ENCODE measurements around the gene MIER2. TPM values are rescaled to one million over a fixed set of nuclear protein-coding genes. Genes with fewer than 3 reads are reported as not detected.

Gene MIER2
- total RNA-seq, 1 donor from 2014 or later = 27.9 TPM

GRCh38 chr19:330503-330902 is 14.1 kb downstream of the MIER2 start:
- no peak for DNase-seq (ENCODE audit: low spot score)

- DNase-seq (ENCODE audit: low spot score) = no peak
Observed at GRCh38 chr19:329876-330275, 14.7 kb downstream of the MIER2 start.

- no peak for DNase-seq (ENCODE audit: low spot score)
Observed at GRCh38 chr19:328025-328505, 16.5 kb downstream of the MIER2 start.

DNA sequence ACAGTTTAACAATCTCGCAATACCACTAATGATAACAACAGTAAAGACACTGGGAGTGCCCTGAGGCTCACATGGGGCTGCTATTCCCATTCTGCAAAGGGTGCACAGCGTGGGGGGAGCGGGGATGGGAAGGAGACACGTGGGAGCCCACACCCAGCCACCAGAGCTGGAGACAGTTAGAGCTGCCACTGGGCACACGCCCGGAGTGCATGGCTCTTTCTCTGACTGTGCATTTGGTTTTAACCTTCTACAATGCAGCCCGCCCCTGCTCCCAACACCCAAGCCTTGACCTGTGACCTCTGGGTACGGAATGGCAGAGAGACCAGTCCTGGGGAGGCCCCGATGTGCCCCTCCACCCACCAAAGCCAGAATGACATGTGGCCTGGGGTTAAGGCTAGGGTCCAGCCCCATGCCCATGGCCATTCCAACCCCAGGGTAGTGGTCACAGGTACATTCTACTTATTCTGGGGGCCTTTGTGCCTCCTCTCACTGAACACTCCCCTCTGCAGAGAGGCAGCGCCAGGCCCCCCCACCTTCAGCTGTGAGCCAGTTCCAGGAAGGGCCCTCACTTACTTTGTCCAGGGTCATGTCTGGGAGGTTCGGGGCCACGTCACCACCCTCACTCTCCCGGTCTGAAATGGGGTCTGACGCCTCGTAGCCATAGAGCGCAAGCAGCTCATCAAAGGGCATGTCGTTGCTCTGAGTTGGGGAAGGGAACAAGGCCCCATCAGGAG is 17.1 kb downstream of the MIER2 start:
- no peak for DNase-seq (ENCODE audit: low spot score)

GRCh38 chr19:326871-327270 is 17.7 kb downstream of the MIER2 start:
- no peak for DNase-seq (ENCODE audit: low spot score)

DNA sequence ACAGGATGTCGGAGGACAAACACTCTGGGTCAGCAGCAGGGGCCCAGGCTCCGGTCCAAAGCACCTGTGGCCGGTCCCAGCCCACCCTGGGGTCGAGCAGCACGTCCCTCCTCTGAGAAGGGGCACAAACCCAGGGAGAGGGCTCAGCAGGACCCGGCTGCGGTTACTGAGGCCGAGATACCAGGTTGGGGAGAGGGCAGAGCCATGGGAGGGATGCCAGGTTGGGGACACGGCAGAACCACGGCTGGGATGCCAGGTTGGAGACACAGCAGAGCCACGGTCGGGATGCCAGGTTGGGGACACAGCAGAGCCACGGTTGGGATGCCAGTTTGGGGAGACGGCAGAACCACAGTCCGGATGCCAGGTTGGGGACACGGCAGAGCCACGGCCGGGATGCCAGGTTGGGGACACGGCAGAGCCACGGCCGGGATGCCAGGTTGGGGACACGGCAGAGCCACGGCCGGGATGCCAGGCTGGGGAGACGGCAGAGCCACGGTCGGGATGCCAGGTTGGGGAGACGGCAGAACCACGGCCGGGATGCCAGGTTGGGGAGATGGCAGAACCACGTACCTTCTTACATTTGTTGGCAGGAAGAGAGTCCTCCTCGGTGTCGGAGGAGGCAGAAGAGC is 18.5 kb downstream of the MIER2 start:
- no peak for DNase-seq (ENCODE audit: low spot score)

DNA sequence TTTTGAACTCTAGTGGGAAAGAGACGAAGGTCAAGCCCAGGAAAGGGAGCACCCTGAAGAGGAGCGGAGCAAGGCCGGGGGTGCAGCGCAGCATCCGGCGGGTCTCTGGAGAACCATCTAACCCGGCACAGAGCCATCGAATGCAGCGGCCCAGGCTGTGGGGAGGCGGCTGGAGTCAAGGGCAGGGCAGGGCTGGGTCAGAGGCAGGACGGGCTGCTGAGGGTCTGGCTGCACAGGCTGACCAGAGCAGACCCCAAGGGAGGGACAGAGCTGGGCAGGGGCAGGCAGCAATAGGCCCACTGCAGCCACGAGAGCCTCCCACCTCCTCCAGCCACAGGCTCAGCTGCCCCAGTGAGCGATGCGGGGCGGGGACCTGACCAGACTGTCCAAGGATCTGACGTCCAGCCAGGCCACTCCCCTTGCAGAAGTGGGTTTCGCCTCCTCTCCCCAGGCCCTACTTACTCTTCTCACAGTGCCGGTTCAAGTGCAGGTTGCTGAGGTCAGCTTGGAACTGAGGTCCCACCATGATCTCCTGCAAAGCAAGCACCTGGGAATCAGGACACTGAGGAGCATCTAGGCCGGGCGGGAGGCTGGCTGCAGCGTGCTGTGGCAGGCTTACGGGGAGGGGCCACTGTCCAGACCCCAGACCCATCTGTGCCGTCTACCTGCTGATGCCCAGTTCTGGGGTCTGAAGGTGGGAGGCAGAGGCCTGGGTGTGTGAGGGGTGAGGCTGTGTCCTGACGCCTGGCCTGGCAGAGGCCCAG is 19.2 kb downstream of the MIER2 start:
- no peak for DNase-seq (ENCODE audit: low spot score)

- DNase-seq (ENCODE audit: low spot score) = no peak
Observed at GRCh38 chr19:324716-325115, 19.9 kb downstream of the MIER2 start.

DNA sequence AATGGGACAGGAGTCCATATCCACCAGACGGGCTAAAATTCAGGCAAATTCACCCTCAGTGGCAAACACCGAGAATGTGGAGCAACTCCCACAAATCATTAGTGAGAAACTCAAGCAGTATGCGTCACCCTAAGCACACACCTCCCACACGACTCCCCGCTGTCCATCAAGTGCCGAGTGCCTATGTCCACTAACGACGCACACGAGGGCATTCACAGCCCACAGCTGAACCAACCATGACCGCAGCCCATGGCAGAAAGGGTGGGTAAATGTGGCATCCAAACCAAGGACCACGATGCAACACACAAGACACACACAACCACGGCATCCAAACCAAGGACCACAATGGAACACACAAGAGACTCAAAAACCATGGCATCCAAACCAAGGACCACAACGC is 22.0 kb downstream of the MIER2 start:
- no peak for DNase-seq (ENCODE audit: low spot score)

DNA sequence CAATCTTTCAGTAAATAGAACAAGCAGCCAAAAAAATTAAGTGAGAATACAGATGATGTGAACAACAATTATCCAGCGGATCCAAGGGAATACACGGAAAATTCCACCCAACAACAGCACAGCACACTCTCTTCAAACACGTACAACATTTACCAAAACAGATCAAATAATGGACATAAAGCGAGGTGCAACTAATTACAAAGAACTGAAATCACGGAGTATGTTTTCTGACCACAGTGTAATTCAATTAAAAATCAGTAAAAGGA is 26.2 kb downstream of the MIER2 start:
- DNase-seq (ENCODE audit: low spot score) = no peak

GRCh38 chr19:317710-318508 is 26.7 kb downstream of the MIER2 start:
- DNase-seq (ENCODE audit: low spot score) = no peak

DNA sequence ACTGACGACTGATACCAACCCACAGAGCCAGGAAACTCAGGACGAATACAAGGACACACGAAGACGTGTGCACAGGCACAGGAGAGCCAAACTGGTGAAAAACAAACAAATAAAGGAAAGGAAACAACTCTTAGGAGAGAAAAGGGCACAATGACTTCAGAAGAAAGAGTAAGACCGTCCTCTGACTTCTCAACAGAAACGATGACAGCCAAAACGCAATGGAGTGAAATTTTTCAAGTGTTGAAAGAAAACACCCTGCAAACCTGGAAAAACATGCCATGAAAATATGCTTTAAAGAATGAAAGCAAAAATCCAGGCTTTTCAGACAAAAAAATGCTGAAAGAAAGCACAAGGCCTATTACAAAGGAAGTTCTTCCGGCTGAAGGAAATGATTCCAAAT is 28.8 kb downstream of the MIER2 start:
- no peak for DNase-seq (ENCODE audit: low spot score)

GRCh38 chr19:313988-314815 is 30.4 kb downstream of the MIER2 start:
- DNase-seq (ENCODE audit: low spot score) = no peak

DNA sequence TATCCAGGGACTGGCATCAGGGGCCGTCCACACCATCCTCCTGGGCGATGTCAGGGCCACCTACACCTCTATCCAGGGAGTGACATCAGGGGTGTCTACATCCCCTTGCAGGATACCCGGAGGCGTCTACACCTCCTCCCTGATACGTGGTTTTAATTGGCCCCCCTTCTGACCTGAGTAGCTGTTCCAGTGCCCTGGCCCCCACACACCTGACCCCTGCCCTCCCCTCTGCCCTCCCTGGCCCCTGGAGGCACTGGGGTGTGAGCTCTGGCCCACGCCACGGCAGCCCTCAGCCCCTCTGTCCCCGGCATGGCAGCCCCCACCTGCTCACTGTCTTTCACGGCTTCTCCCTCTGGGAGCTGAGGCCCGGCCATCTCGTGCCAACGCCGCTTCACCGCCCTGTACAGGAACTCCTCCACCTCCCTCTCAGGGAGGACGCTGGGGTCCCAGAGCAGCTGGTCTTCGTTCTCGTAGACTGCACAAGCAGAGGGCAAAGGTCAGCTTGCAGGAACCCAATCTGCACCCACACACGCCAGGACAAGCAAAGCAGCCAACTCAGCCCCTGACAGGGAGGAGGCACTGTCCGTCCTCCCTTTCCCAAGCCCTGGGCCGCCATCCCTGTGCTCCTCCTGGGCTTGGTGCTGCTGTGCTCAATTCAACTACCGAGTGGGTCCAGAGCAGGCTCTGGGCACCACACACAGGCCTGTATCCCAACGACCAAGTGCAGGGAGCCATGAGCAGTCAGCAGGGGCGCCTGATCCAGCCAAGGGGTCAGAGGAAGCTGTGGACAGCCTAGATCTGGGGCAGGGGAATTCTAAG is 31.2 kb downstream of the MIER2 start:
- DNase-seq (ENCODE audit: low spot score) = no peak

DNA sequence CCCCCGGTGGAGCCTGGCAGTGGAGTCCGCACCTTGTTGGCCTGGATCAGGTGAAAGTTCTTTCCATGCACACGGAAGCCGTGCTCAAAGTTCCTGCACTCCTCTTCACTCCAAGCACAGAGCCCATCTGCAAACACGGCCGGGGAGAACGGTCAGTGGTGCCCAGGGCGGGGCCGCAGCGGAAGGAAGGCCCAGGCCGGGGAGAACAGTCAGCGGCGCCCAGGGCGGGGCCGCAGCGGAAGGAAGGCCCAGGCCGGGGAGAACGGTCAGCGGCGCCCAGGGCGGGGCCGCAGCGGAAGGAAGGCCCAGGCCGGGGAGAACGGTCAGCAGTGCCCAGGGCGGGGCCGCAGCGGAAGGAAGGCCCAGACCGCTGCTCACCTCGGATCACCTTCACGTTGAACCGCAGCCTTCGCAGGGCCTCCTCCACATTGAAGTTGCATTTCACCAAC is 32.8 kb downstream of the MIER2 start:
- DNase-seq (ENCODE audit: low spot score) = no peak

- DNase-seq (ENCODE audit: low spot score) = no peak
Observed at GRCh38 chr19:310781-311496, 33.7 kb downstream of the MIER2 start.

DNA sequence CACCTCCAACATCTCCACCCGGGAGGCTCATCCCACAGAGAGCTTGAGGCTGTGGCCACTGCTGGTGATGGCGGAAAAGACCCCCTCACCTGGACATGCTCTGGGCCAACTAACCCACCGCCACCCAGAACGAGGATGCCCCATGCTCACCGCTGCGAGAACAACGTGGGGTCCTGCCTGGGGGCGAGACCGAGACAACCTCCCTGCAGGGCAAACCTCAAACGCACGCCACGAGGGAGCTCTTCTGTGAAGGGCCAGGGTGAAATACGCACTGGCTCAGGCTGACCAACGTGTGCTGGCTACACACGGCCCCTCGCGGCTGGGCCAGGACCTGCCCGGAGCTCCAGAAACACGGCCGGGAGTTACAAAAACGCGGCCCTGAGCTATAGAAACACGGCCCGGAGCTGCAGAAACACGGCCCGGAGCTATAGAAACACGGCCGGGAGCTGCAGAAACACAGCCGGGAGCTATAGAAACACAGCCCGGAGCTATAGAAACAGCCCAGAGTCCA is 34.4 kb downstream of the MIER2 start:
- no peak for DNase-seq (ENCODE audit: low spot score)

- no peak for DNase-seq (ENCODE audit: low spot score)
Observed at GRCh38 chr19:309206-309565, 35.4 kb downstream of the MIER2 start.

GRCh38 chr19:308471-309205 is 36.0 kb downstream of the MIER2 start:
- no peak for DNase-seq (ENCODE audit: low spot score)

Data from mucosa of gallbladder (tissue), 1 donor.